M059J (cell line): ENCODE results near the gene PAK4. TPM values are rescaled to one million over a fixed set of nuclear protein-coding genes. Genes with fewer than 3 reads are reported as not detected.

Experiments used
- DNase-seq: peaks from one replicate; pipeline ENCODE4 v3.0.0-alpha.2; 2012; ENCODE audit warnings: low read depth
- total RNA-seq: library from RNA; depleted of rRNA; stranded (reverse); fragments of >200 nt; shearing (Covaris generic); gene quantifications from 2 replicates; pipeline ENCODE4 v1.2.3, GENCODE V29; 2014

PAK4 gene
- total RNA-seq, 1 experiment from 2014 or later, result 10.9 TPM

DNA sequence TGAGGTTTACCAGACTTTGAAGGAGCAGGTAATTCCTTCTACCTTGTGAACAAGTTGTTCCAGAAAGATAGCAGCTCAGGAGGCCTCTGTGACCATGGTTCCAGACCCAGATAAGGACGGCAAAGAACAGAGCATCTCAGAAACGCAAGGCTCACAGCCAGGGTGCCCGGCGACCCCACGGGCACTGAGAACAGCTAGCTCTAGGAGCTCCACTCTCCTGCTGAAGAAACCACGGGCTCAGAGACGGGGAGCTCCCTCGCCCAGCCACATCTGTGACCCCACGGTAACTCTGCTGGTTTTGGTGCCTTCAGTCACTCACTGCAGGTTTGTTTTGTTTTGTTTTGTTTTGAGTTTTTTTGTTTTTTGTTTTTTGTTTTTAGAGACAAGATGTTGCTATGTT, 55.2 kb downstream of the PAK4 start:
- DNase-seq, result no peak

DNA sequence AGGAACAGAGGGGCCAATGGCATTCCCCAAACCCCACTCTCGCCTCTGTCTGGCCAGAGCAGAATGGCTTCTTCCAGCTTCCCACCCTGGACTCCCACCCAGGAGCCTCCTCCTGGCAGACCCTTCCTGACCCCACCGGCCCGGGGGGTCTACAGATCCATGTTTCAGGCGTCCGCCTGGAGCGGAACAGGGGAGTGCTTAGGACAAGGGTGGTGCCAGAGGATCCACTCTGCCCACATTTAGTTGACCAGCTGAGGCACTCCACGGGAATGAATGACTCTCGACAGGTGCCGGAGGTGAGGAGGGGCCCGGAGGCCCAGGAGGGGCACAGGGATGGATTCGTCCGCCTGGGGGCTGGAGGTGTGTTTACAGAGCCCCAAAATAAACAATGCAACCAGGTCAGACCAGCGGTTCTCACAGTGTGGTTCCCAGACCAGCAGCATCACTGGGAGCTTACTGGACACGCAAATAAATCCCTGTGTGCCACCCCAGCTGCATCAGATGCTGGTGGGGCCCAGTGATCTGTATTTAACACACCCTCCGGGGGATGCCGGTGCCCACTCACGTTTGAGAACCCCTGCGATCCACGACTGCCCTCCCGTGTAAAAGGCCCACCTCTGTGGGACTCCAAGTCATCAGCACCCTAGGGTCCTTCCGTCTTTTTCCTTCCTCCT, 56.1 kb downstream of the PAK4 start:
- no peak for DNase-seq

DNA sequence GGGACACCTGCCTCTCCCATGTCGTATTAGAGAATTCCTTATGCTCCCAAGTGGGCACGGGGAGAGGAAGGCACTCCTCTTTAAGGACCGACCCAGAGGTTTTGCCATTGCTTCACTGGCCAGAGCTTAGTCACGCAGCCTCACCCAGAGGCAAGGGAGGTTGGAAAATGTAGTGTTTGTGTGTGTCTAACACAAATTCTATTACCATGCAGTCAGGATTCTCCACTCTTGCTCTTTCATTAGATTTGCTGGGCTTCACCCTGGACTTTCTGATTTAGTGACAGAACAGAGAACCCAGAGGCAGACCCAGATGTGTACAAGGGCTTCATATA, 56.6 kb downstream of the PAK4 start:
- DNase-seq, result no peak

DNA sequence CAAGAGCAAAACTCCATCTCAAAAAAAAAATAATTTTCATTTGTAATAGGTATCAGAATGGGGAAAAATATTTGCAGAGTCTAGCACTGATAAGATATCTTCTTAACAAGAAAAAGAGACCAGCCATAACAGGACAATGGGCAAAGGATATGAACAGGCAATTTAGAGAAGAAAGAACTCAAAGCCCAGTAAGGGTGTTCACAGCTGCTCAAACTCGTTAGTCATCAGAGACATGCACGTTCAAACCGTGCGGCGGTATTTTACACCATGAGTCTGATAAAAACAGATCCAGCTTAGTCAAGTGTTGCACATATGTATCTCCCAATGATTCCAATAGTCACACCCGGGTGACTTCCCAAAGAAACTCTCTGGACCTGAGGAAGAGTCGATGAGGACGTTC, 57.5 kb downstream of the PAK4 start:
- DNase-seq, result no peak

DNA sequence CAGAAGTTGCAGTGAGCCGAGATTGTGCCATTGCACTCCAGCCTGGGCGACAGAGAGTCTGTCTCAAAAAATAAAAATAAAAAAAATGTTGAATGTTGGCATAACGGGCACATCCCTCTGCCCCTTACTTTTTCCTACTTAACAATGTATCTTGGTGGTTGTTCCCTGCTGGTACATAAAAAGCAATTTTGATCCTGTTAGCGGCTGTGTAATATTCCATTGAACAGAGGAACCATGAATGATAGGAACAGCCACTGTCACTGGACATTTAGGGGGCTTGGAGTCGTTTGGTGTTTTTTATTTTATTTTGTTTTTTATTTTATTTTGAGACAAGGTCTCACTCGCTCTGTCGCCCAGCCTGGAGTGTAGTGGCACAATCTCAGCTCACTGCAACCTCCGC, 60.8 kb downstream of the PAK4 start:
- no peak for DNase-seq

DNA sequence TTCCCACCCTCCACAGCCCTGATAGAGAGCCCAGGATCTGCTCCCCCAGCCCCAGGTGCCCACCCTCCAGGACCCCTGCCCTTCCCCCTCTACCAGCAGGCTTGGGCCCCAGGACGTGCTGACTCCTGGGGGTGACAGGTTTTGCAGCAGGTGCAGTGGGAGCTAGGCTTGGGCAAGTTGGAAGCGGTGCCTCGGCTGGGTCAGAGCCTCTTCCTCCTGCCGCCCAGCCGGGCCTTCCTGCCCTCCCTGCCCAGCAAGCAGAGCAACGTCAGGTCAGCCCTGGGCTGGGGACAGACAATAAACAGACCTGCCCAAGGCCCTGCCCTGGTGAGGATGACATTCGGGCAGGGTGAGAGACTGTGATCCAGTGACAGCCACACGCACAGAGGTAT, 62.0 kb downstream of the PAK4 start:
- DNase-seq, result no peak

DNA sequence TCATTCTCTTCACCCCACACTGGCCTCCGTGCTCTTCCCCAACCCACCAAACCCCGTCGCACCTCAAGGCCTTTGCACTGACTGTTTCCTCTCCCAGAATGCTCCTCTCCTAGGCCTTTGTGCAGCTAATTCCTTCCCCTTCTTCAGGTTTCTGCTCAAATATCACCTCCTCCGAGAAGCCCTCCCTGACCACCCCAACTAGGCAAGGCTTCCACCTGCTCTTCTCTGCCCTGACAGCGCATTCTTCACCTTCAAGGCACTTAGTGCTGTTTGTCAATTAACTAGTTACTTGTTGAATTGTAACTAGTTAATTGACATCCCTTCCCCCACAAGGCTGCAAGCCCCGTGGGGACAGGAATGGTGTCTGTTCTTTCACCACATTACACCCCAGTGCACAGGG, 63.4 kb downstream of the PAK4 start:
- DNase-seq, result no peak

DNA sequence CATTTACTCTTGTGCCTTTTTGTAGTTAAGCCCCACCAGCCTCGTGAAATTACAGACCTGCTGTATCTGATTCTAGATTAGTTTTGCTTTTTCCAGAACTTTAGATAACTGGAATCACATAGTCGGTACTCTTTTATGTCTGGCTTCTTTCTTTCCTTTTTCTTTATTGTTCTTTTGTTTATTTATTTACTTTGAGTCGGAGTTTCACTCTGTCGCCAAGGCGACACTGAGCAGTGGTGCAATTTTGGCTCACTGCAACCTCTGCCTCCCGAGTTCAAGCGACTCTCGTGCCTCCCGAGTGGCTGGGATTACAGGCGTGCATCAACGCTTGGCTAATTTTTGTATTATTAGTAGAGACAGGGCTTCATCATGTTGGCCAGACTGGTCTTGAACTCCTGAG, 65.2 kb downstream of the PAK4 start:
- DNase-seq, result no peak

DNA sequence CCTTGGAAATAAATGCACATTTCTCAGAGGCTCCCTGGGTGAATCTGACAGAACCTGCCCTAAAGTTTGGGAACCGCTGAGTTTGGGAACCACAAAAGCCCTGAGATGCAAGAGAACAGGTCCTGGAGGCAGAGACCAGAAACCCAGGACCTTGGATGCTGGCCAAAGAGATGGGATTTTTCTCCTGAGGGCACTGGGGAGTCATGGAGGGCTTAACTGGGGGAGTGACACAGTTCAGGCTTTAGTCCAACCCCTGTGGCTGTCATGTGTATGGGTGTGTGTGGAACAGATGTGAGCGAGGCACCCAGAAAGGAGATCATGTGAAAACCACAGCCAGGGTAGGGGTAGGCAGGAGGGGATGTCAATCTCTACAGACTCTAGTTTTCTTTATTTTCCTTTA, 67.3 kb downstream of the PAK4 start:
- peak; percentile 29 for DNase-seq

DNA sequence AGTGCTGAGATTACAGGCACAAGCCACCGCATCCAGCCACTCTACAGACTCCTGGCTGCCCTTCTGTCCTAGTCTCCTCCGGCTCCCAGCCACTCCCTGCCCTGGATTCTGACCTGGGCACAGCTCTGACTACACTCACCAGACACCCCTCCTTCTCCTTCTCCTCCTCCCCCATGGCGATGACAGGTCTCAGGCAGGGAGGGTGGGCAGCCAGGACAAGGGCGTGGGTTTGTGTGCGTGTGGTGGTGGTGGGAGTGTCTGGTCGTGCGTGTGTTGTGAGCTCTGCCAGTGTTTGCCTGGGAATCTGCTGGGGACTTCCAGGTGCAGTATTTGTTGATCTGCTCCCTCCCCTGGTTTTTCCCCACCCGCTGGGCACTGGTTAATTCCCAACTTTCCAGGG, 68.2 kb downstream of the PAK4 start:
- peak; percentile 19 for DNase-seq

DNA sequence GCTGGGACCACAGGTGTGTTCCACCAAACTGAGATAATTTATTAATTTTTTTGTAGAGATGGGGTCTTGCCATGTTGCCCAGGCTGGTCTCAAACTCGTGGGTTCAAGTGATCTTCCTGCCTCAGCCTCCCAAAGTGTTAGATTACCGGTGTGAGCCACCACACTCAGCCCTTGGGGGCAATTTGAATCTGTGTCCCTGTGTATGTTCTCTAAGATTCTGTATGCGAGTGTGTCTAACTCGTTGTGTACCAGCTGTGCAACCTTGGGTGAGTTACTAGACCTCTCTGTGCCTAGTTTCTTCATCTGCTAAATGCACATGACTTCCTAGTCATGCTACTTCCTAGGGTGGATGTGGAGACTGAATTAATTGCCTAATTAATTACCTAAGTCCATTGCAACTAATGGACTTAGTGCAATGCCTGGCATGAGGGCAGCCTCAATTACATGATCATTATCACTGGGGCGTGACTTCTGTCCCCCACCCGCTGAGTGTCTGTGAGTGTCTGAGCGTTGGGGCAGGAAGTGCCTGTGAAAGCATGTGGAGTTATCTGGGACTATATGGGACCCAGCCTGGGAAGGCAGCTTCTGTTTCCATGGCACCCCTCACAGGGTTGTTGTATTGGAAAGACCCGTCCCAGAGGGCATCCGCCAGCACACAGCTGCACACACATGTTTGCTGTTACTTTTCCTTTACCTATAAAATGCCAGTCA, 69.4 kb downstream of the PAK4 start:
- DNase-seq, result peak; percentile 36

DNA sequence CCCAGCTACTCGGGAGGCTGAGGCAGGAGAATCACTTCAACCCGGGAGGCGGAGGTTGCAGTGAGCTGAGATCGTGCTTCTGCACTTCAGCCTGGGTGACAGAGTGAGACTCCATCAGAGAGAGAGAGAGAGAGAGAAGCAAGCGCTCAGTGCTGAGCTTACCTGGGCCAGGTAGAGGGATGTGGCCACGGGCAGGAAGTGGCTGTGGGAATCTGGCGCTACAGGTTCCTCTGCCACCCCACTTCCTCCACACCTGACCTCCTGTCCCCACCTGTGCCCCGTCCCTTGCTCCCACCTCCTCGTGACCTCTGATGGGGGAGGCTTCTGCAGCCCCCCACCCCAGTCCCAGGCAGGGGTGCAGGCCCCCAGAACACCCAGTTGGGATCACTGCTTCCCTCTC, 70.2 kb downstream of the PAK4 start:
- no peak for DNase-seq

DNA sequence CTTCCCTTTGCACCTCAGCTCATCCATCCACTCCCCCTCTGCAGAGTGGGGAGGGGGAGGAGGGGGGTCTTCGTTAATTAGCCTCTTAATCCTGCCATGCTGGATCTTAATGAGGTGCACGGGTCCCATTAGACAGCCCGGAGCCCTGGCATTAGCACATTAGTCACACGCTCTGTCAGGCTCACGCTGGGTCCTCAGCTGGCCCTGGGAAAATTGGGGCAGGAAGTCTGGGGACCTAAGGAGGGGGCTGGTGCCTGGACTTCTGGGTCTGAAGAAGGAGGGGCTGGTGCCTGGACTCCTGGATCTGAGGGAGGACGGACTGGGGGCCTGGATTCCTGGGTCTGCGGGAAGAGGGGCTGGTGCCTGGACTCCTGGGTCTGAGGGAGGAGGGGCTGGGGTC, 70.7 kb downstream of the PAK4 start:
- no peak for DNase-seq

DNA sequence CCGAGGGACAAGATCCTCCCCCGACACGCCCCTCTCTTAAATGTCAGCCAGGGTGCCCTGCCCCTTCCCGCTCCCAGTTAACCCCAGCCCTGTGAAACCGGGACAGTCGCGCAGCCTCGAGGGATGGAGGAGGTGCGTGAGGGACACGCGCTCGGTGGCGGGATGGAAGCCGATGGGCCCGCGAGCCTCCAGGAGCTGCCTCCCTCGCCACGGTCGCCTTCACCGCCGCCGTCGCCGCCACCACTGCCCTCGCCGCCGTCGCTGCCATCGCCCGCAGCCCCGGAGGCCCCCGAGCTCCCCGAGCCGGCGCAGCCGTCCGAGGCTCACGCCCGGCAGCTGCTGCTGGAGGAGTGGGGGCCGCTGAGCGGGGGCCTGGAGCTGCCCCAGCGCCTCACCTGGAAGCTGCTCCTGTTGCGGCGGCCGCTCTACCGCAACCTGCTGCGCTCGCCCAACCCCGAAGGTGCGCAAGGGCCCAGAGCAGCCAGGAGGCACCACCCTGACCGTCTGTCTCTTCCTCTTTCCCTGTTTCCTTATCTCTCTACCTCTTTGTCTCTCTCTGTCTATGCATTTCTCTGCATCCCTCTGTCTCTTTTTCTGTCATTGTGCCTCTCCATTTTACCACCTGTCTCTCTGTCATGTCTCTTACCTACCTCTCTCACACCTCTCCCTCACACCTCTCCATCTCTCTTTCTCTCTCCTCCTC, 71.4 kb downstream of the PAK4 start, which contains the start of gene NCCRP1:
NCCRP1 (plus strand) TSS at position 105 of the 703 bp plus-strand sequence; CDS start at position 124, 19 bp downstream.
- DNase-seq, result no peak

DNA sequence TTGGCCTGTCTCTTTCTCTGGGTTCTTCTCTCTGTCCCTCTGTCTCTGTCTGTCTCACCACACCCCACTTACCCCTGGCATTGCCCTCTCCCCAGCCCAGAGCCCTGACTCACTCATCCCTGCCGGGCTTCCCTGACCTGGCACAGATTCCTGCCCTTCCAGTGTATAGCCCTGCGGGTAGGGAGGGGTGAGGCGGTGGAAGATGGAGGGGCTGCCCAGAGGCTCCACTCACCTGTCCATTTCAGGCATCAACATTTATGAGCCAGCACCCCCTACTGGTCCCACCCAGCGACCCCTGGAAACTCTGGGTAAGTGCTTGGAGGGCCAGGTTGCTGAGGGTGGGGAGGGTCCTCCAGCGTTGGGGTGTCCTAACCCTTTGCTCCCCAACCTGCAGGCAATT, 72.2 kb downstream of the PAK4 start:
- peak; percentile 49 for DNase-seq

DNA sequence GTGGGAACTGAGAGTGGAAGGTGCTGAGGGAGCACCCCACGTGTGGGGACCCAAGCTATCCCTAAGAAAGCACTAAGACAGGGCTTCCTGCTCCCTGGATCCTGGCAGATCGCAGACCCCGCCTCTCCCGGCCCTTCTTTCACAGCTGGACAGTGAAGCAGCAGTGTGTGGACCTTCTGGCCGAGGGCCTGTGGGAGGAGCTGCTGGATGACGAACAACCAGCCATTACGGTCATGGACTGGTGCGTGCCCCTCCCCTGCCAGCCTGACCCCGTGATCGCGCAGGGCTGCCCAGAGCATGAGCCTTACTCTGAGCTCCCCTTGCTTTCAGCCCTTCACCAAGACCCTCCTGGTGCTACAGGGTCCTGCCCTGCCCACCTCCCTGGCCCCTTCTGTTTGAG, 73.4 kb downstream of the PAK4 start:
- peak; percentile 71 for DNase-seq

DNA sequence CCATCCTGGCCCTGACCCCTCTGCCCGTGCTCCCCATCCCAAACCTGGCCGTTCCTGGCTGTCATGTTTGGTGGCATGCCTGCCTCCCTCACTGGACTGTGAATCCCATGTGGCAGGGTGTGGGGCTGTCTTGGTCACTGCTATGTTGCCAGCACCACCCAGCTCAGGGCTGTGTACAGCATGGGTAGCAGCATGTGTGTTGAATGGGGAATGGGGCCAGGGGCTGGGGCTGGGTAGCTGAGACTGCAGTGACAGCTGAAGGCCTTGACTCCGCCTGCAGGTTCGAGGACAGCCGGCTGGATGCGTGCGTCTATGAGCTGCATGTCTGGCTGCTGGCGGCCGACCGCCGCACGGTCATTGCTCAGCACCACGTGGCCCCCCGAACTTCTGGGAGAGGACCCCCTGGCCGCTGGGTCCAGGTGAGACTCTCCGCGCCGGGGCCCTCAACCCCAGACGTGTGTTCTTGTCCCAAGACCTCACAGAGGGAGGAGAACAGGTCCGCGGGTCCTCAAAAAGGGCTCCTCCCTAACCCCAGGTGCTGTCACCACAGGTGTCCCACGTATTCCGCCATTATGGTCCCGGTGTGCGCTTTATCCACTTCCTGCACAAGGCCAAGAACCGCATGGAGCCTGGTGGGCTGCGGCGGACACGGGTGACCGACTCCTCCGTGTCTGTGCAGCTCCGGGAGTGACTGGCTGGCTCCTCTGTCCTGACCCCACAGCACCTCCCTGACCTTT, 74.6 kb downstream of the PAK4 start:
- DNase-seq, result no peak

DNA sequence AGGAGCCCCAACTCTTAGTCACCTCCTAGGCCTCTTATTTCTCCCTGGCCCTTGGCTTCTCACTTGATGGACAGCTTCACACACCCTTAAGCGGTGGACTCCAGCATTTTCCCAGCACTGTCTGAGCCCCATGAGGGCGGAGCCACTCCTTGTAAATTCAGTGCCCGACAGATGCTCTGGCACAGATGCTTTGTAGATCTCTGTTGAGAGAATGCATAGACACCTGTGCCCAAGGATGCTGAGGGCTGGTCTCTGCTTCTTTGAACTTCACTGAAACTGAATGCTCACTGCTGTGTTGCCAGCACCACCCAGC, 75.2 kb downstream of the PAK4 start:
- no peak for DNase-seq

DNA sequence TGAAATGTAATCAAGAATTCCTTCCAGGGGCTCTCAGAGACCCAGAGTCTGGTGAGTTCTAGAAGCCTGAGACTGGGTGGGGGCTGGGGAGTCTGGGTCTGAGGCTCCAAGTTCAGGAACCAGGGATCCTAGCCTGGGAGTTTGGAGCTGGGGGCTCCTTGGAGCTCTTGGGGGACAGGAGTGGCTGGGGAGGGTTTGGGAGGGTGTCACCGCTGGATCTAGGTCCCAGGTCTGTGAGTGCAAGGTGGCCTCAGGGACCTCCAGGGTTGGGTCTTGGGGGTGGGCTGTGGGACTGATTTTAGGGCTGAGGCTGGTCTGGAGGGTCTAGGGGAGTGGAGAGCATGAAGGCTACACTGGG, 77.4 kb downstream of the PAK4 start:
- DNase-seq, result no peak

DNA sequence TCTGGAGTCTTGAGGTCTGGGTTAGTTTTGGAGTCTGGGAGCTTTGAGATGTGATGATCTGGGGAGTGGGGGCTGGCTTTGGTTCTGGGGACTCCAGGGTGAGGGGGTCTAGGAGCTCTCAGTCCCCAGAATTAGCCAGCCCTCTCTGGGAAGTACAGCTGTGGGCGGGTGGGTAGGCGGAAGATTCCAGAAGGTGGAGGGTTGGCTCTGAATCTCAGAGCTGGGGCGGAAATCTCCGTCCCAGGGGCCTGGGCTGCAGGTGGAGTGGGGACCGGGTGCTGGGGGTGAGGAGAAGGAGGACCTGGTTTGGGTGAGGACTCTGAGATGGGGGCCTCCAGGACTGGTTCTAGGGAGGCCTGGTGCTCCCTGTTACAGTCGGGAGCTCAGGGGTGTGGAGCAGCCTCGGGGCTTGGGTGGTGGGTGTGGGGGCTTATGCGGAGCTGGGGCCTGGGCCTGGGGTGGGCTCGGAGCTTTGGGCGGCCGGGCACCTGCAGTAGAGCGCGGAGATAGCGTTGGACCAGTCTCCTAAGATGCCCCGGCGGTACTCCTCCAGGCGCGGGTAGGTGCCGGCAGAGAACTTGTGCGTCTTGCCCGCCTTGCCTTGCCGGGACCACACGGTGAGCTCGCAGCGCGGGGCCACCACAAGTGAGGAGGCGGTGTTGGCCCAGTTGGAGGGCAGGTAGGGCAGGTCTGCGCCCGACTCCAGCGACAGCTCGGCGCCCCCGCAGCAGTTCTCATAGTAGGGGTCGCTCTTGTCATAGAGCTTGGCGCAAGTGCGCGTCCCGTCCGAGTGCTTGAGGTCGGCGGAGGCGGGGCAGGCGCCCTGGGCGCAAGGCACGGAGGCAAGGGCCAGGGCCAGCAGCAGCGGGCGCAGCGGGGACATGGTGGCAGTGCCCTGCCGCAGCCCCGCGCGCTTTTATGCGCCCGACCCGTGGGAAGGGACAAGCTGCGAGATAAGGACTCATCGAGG, 78.1 kb downstream of the PAK4 start, which contains the start of gene SYCN:
SYCN (minus strand) TSS at position 892 of the 970 bp plus-strand sequence; CDS start at position 883, 9 bp downstream.
- no peak for DNase-seq

DNA sequence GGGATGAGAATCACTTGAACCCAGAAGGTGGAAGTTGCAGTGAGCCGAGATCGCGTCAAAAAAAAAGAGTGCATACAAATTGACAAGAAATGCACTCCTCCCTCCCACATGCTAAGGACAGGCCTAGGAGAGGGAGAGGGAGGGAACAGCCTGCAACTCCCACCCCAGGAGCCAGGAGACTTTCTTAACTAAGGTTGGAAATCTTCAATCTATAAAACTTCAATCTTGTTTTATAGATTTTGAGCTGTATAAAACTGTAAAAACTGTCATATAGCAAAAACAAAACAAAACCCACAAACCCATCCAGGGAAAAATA, 79.8 kb downstream of the PAK4 start:
- no peak for DNase-seq

DNA sequence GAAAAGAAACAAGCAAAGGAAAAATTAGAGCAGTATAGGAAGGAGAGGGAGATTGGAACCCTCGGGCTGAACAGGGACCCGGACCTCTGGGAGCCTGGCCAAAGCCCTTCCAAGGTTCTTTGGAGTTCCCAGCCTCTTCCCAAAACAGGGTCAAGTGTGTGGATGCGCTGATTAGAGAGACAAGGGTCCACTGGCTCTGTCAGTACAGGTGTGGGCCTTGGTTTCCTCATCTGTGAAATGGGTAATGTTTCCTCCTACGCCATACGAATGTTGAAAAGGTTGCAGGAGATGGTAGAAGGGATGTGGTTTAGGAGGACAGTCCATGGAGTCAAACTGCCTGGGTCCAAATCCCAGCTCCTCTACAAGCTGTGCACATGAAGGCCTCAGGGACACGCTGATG, 80.5 kb downstream of the PAK4 start:
- DNase-seq, result no peak
